Type B pancreatic cell (in vitro differentiated cells): Measurements from ENCODE around the gene NACC2. TPM values are rescaled to one million over a fixed set of nuclear protein-coding genes. Genes with fewer than 3 reads are reported as not detected.

Experiments
- DNase-seq: peaks from one replicate; pipeline ENCODE4 v3.0.0; 2021; ENCODE audit warnings: mixed read lengths; ENCODE audit not compliant: unreplicated experiment; ENCODE audit errors: extremely low spot score
- H3K27ac Mint-ChIP-seq: 2 replicates; pipeline ENCODE4 v1.8.0; 2021; ENCODE audit warnings: mild to moderate bottlenecking, mixed read lengths
- H3K27me3 Mint-ChIP-seq: 2 replicates; pipeline ENCODE4 v1.8.0; 2021; ENCODE audit warnings: mixed read lengths
- H3K36me3 Mint-ChIP-seq: 2 replicates; pipeline ENCODE4 v1.8.0; 2021; ENCODE audit warnings: mixed read lengths
- H3K4me1 Mint-ChIP-seq: one replicate; pipeline ENCODE4 v1.8.0; 2021; ENCODE audit warnings: mixed read lengths; ENCODE audit not compliant: unreplicated experiment
- H3K4me3 Mint-ChIP-seq: 2 replicates; pipeline ENCODE4 v1.8.0; 2021; ENCODE audit warnings: mild to moderate bottlenecking, mixed read lengths
- H3K9me3 Mint-ChIP-seq: 2 replicates; pipeline ENCODE4 v1.8.0; 2021; ENCODE audit warnings: mixed read lengths
- CTCF ChIP-seq: fragments of 200-600 bp; sonication (generic); conservative IDR thresholded peaks from 2 replicates; pipeline ENCODE4 v1.5.0; 2021; ENCODE audit warnings: antibody characterized with exemption, mild to moderate bottlenecking
- total RNA-seq: library from RNA; stranded (reverse); gene quantifications from 2 replicates; pipeline ENCODE4 v1.2.1, GENCODE V29; 2021; ENCODE audit warnings: low replicate concordance

The NACC2 gene
- total RNA-seq, 1 donor from 2014 or later, result 9.3 TPM

GRCh38 chr9:136024286-136024685 is 70.8 kb downstream of the NACC2 start:
- no peak for TF ChIP-seq CTCF
- no peaks in the 10 kb centered on the region for H3K27me3 Mint-ChIP-seq
- H3K9me3 Mint-ChIP-seq, result no peaks in the 10 kb centered on the region
- H3K36me3 Mint-ChIP-seq, result peaks cover 7% of the 10 kb centered on the region
- DNase-seq, result no peak
- H3K4me1 Mint-ChIP-seq, result no peaks in the 10 kb centered on the region
- no peak overlapping the region for H3K27ac Mint-ChIP-seq
- H3K4me3 Mint-ChIP-seq, result no peak overlapping the region

DNA sequence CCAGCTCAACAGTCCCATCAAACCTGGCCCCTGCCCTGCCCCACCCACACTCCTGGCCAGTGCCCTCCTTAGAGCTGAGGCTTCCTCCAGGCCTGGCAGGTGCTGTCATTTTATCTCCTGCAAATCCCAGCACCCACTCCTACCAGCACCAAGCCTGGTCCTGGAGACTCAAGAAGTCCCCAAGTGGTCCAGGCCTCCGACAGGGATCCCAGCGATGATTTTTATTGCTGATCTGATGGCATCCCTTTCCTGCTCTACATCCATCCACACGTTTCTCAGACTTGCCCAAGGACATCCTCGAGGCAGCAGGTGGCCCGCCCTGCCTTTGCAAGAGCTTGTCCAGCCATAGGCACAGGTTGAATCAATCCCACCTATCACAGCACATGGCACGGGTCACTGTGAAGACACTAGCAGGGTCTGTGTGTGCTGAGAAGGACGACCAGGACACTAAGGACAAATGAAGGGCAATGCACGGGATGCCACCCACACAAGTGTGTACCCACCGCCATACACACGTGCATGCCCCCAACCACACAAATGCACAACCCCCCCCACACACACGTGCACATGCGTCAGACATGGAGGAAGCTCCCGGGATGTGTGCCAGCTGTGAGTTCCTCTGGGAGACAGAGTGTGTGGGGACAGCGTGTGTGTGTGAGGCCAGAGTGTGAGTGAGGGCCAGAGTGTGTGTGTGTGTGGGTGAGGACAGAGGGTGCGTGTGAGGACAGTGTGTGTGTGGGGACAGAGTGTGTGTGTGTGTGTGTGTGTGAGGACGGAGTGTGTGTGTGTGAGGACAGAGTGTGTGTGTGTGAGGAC is 71.5 kb downstream of the NACC2 start:
- Mint-ChIP-seq H3K27me3 (no peaks in the 10 kb centered on the region), H3K36me3 (peaks cover 7% of the 10 kb centered on the region), H3K27ac (no peak overlapping the region), H3K4me1 (no peaks in the 10 kb centered on the region), H3K9me3 (no peaks in the 10 kb centered on the region), H3K4me3 (no peak overlapping the region)
- TF ChIP-seq CTCF, result no peak
- peak; percentile 58 for DNase-seq

- Mint-ChIP-seq H3K4me3 (no peak overlapping the region), H3K4me1 (no peaks in the 10 kb centered on the region), H3K9me3 (no peaks in the 10 kb centered on the region), H3K27me3 (no peaks in the 10 kb centered on the region), H3K27ac (no peak overlapping the region), H3K36me3 (peaks cover 7% of the 10 kb centered on the region)
- TF ChIP-seq CTCF, result no peak
- peak; percentile 55 for DNase-seq
These were observed 72.2 kb downstream of the NACC2 start for GRCh38 chr9:136022731-136023409.

- DNase-seq, result peak; percentile 65
- no peaks in the 10 kb centered on the region for H3K4me1 Mint-ChIP-seq
- H3K4me3 Mint-ChIP-seq, result no peak overlapping the region
- H3K27me3 Mint-ChIP-seq, result no peaks in the 10 kb centered on the region
- TF ChIP-seq CTCF, result peak; percentile 34
- peaks cover 7% of the 10 kb centered on the region for H3K36me3 Mint-ChIP-seq
- no peak overlapping the region for H3K27ac Mint-ChIP-seq
- H3K9me3 Mint-ChIP-seq, result no peaks in the 10 kb centered on the region
These were observed 73.0 kb downstream of the NACC2 start for GRCh38 chr9:136021872-136022681.

DNA sequence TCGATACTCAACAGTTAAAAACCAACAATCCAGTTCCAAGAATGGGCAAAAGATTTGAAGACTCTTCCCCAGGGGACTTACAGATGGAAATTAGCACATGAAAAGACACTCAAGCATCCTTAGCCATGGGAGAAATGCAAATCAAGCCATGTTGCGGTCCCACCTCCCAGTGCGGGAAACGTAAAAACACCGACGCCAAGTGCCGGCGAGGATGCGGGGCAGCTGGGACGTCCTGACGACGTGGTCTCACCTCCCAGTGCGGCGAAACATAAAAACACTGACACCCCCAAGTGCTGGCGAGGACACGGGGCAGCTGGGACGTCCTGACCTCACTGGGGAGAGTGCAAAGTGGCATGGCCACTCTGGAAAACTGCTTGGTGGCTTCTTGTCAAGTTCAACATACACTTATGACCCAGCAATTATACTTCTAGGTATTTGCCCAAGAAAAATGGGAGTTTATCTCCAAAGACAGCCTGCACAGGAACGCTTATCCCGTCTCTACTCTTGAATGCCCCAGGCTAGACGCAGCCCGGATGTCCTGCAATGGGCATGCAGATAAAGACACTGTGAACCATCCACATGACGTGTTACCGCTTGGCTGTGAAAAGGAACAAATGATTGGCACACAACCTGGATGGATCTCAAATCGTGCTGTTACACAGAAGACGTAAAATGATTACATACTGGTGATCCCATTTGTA is 73.8 kb downstream of the NACC2 start:
- H3K27ac Mint-ChIP-seq, result no peak overlapping the region
- H3K4me1 Mint-ChIP-seq, result no peaks in the 10 kb centered on the region
- H3K27me3 Mint-ChIP-seq, result no peaks in the 10 kb centered on the region
- TF ChIP-seq CTCF, result no peak
- peaks cover 4% of the 10 kb centered on the region for H3K36me3 Mint-ChIP-seq
- no peaks in the 10 kb centered on the region for H3K9me3 Mint-ChIP-seq
- H3K4me3 Mint-ChIP-seq, result no peak overlapping the region
- DNase-seq, result peak; percentile 39
